Gastrocnemius medialis (tissue), 4 donors: ENCODE data around the gene CCDC187.
"Not testable (repeated sequence)": the region's sequence is repeated elsewhere in the genome, so short reads cannot be mapped to it uniquely, and the experiment has no call there.

ENCODE experiments used
- POLR2A ChIP-seq, 2 donors: fragments of 450-650 bp; IDR thresholded peaks; one replicate each; pipeline ENCODE4 v1.6.1; 2017; ENCODE audit warnings: antibody characterized with exemption in 2 of 2, mild to moderate bottlenecking in 2 of 2, moderate library complexity in 2 of 2
- TF ChIP-seq, protein P1 (sequence below), 5 experiments: fragments of 450-650 bp in 3 of 5; fragments of 200-600 bp in 2 of 5; sonication (generic) in 2 of 5; IDR thresholded peaks in 4 of 5; conservative IDR thresholded peaks in 1 of 5; 1 replicate in 4 of 5; 2 replicates in 1 of 5; pipeline ENCODE4 v1.5.1; 2016 to 2019; ENCODE audit warnings: antibody characterized with exemption in 5 of 5, mild to moderate bottlenecking in 3 of 5, moderate library complexity in 3 of 5

DNA sequence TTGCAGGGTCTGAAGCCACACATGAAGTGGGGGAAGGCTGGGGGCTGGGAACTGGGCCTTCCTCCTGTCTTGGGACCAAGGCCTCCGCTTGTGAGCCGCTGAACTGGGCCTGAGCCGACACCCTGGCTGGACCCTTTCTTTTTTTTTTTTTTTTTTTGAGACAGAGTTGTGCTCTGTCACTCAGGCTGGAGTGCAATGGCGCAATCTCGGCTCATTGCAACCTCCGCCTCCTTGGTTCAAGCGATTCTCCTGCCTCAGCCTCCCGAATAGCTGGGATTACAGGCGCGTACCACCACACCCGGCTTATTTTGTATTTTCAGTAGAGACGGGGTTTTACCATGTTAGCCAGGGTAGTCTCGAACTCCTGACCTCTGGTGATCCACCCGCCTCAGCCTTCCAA lies 15.3 kb upstream of the CCDC187 start:
- TF ChIP-seq, protein P1, sequence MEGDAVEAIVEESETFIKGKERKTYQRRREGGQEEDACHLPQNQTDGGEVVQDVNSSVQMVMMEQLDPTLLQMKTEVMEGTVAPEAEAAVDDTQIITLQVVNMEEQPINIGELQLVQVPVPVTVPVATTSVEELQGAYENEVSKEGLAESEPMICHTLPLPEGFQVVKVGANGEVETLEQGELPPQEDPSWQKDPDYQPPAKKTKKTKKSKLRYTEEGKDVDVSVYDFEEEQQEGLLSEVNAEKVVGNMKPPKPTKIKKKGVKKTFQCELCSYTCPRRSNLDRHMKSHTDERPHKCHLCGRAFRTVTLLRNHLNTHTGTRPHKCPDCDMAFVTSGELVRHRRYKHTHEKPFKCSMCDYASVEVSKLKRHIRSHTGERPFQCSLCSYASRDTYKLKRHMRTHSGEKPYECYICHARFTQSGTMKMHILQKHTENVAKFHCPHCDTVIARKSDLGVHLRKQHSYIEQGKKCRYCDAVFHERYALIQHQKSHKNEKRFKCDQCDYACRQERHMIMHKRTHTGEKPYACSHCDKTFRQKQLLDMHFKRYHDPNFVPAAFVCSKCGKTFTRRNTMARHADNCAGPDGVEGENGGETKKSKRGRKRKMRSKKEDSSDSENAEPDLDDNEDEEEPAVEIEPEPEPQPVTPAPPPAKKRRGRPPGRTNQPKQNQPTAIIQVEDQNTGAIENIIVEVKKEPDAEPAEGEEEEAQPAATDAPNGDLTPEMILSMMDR (IDR thresholded peaks at IDR 0.05 in 4 of 5, conservative IDR thresholded peaks at IDR 0.05 in 1 of 5): not testable (repeated sequence)
- TF ChIP-seq POLR2A (IDR thresholded peaks at IDR 0.05): not testable (repeated sequence)
